ENCODE data around the gene TFEB. TPM values are rescaled to one million over a fixed set of nuclear protein-coding genes. Genes with fewer than 3 reads are reported as not detected.

TFEB gene
- total RNA-seq, 4 donors from 2014 or later = 17.6 to 47.9 (median 22.9) TPM

GRCh38 chr6:41643899-41644269 is 91.5 kb downstream of the TFEB start:
- H3K4me1 ChIP-seq = no peaks in the 10 kb centered on the region
- TF ChIP-seq CTCF (IDR thresholded peaks at IDR 0.05) = no peak
- no peak for TF ChIP-seq POLR2A (IDR thresholded peaks at IDR 0.05)
- H3K27ac ChIP-seq = no peak overlapping the region
- no peaks in the 10 kb centered on the region for H3K36me3 ChIP-seq
- no peaks in the 10 kb centered on the region for H3K9me3 ChIP-seq
- H3K27me3 ChIP-seq = no peaks in the 10 kb centered on the region
- DNase-seq = no peak
- no peak overlapping the region for H3K4me3 ChIP-seq

GRCh38 chr6:41642960-41643898 is 92.2 kb downstream of the TFEB start:
- no peak overlapping the region for H3K27ac ChIP-seq
- TF ChIP-seq POLR2A (IDR thresholded peaks at IDR 0.05) (no peak), CTCF (IDR thresholded peaks at IDR 0.05) (no peak)
- peak in 1 of 3 donors; percentile 26 for DNase-seq
- peaks cover 0 to 7% (median 6%) of the 10 kb centered on the region in 4 donors for H3K4me1 ChIP-seq
- H3K36me3 ChIP-seq = no peaks in the 10 kb centered on the region
- no peak overlapping the region for H3K4me3 ChIP-seq
- no peaks in the 10 kb centered on the region for H3K9me3 ChIP-seq
- peaks cover 0 to 5% of the 10 kb centered on the region in 2 donors for H3K27me3 ChIP-seq

- Histone ChIP-seq H3K36me3 (no peaks in the 10 kb centered on the region), H3K27ac (no peak overlapping the region), H3K4me3 (no peak overlapping the region), H3K9me3 (no peaks in the 10 kb centered on the region), H3K27me3 (peaks cover 6 to 14% of the 10 kb centered on the region in 2 donors), H3K4me1 (peaks cover 0 to 16% (median 11%) of the 10 kb centered on the region in 4 donors)
- peak in 1 of 3 donors; percentile 40 for DNase-seq
- TF ChIP-seq POLR2A (IDR thresholded peaks at IDR 0.05) (no peak), CTCF (IDR thresholded peaks at IDR 0.05) (no peak)
Measured at GRCh38 chr6:41642090-41642959, 93.1 kb downstream of the TFEB start.

- H3K36me3 ChIP-seq = no peaks in the 10 kb centered on the region
- peaks cover 6 to 17% of the 10 kb centered on the region in 2 donors for H3K27me3 ChIP-seq
- H3K27ac ChIP-seq = no peak overlapping the region
- peaks cover 0 to 22% (median 11%) of the 10 kb centered on the region in 4 donors for H3K4me1 ChIP-seq
- no peak overlapping the region for H3K4me3 ChIP-seq
- H3K9me3 ChIP-seq = no peaks in the 10 kb centered on the region
- TF ChIP-seq POLR2A (IDR thresholded peaks at IDR 0.05) (no peak), CTCF (IDR thresholded peaks at IDR 0.05) (no peak)
- no peak for DNase-seq
Measured at GRCh38 chr6:41641352-41641925, 94.0 kb downstream of the TFEB start.

GRCh38 chr6:41640426-41640825 is 95.0 kb downstream of the TFEB start:
- no peak overlapping the region for H3K4me3 ChIP-seq
- H3K36me3 ChIP-seq = no peaks in the 10 kb centered on the region
- peaks cover 0 to 22% (median 11%) of the 10 kb centered on the region in 4 donors for H3K4me1 ChIP-seq
- no peaks in the 10 kb centered on the region for H3K9me3 ChIP-seq
- TF ChIP-seq CTCF (IDR thresholded peaks at IDR 0.05) (no peak), POLR2A (IDR thresholded peaks at IDR 0.05) (no peak)
- H3K27me3 ChIP-seq = peaks cover 6 to 17% of the 10 kb centered on the region in 2 donors
- DNase-seq = no peak
- H3K27ac ChIP-seq = no peak overlapping the region

Measured in Peyer's patch (tissue), 4 donors.